Rectal smooth muscle tissue (tissue), 1 donor: ENCODE results near the gene DNAJA2.
"Not testable (repeated sequence)": the region's sequence is repeated elsewhere in the genome, so short reads cannot be mapped to it uniquely, and the experiment has no call there.

Source experiments
- H3K27ac ChIP-seq: one replicate; pipeline ENCODE4 v1.7.0; 2013; ENCODE audit warnings: low read depth, low read length, inconsistent platforms
- H3K27me3 ChIP-seq: one replicate; pipeline ENCODE4 v1.7.0; 2013; ENCODE audit warnings: low read length; ENCODE audit not compliant: control insufficient read depth, insufficient read depth
- H3K36me3 ChIP-seq: one replicate; pipeline ENCODE4 v1.7.0; 2013; ENCODE audit warnings: low read length; ENCODE audit not compliant: control insufficient read depth, insufficient read depth
- H3K4me1 ChIP-seq: one replicate; pipeline ENCODE4 v1.7.0; 2013; ENCODE audit warnings: low read length; ENCODE audit not compliant: control insufficient read depth, insufficient read depth
- H3K4me3 ChIP-seq: one replicate; pipeline ENCODE4 v1.7.0; 2013; ENCODE audit warnings: low read length
- H3K9ac ChIP-seq: one replicate; pipeline ENCODE4 v1.7.0; 2013; ENCODE audit warnings: low read length

The DNAJA2 gene

GRCh38 chr16:46944713-46945112, 28.8 kb downstream of the DNAJA2 start:
- not testable (repeated sequence) for H3K4me3 ChIP-seq, H3K4me1 ChIP-seq, H3K27me3 ChIP-seq, H3K27ac ChIP-seq, H3K9ac ChIP-seq, H3K36me3 ChIP-seq

- H3K9ac ChIP-seq: no peak overlapping the region
- H3K4me3 ChIP-seq: no peak overlapping the region
- no peak overlapping the region for H3K27ac ChIP-seq
- H3K36me3 ChIP-seq: no peaks in the 10 kb centered on the region
- H3K27me3 ChIP-seq: no peaks in the 10 kb centered on the region
- H3K4me1 ChIP-seq: no peaks in the 10 kb centered on the region
Observed at GRCh38 chr16:46937536-46937935, 35.9 kb downstream of the DNAJA2 start.

GRCh38 chr16:46932802-46933201, 40.7 kb downstream of the DNAJA2 start:
- no peak overlapping the region for H3K9ac ChIP-seq
- H3K27ac ChIP-seq: no peak overlapping the region
- no peaks in the 10 kb centered on the region for H3K36me3 ChIP-seq
- no peaks in the 10 kb centered on the region for H3K27me3 ChIP-seq
- no peaks in the 10 kb centered on the region for H3K4me1 ChIP-seq
- H3K4me3 ChIP-seq: no peak overlapping the region

GRCh38 chr16:46930861-46931260, 42.6 kb downstream of the DNAJA2 start:
- Histone ChIP-seq H3K4me3 (no peak overlapping the region), H3K36me3 (no peaks in the 10 kb centered on the region), H3K27me3 (no peaks in the 10 kb centered on the region), H3K4me1 (no peaks in the 10 kb centered on the region), H3K27ac (no peak overlapping the region), H3K9ac (no peak overlapping the region)

- Histone ChIP-seq H3K36me3 (no peaks in the 10 kb centered on the region), H3K27ac (no peak overlapping the region), H3K9ac (no peak overlapping the region)
Observed at GRCh38 chr16:46929378-46930332, 43.8 kb downstream of the DNAJA2 start.

GRCh38 chr16:46928811-46929210, 44.7 kb downstream of the DNAJA2 start:
- no peak overlapping the region for H3K4me3 ChIP-seq
- H3K27me3 ChIP-seq: no peaks in the 10 kb centered on the region
- H3K36me3 ChIP-seq: no peaks in the 10 kb centered on the region
- peaks cover 2% of the 10 kb centered on the region for H3K4me1 ChIP-seq
- no peak overlapping the region for H3K9ac ChIP-seq
- no peak overlapping the region for H3K27ac ChIP-seq

More at GRCh38 chr16:46929378-46930332, 43.8 kb downstream of the DNAJA2 start:
- no peaks in the 10 kb centered on the region for H3K4me1 ChIP-seq
- H3K27me3 ChIP-seq: no peaks in the 10 kb centered on the region
- H3K4me3 ChIP-seq: no peak overlapping the region

- H3K27ac ChIP-seq: no peak overlapping the region
- H3K36me3 ChIP-seq: no peaks in the 10 kb centered on the region
- no peak overlapping the region for H3K9ac ChIP-seq
- no peaks in the 10 kb centered on the region for H3K27me3 ChIP-seq
- H3K4me1 ChIP-seq: peaks cover 5% of the 10 kb centered on the region
- H3K4me3 ChIP-seq: no peak overlapping the region
Observed at GRCh38 chr16:46927273-46927672, 46.2 kb downstream of the DNAJA2 start.

GRCh38 chr16:46926470-46927225, 46.8 kb downstream of the DNAJA2 start:
- H3K27me3 ChIP-seq: no peaks in the 10 kb centered on the region
- H3K27ac ChIP-seq: no peak overlapping the region
- H3K36me3 ChIP-seq: no peaks in the 10 kb centered on the region
- H3K9ac ChIP-seq: no peak overlapping the region
- peaks cover 5% of the 10 kb centered on the region for H3K4me1 ChIP-seq
- no peak overlapping the region for H3K4me3 ChIP-seq

- no peaks in the 10 kb centered on the region for H3K27me3 ChIP-seq
- no peak overlapping the region for H3K27ac ChIP-seq
- no peak overlapping the region for H3K4me3 ChIP-seq
- no peak overlapping the region for H3K9ac ChIP-seq
- no peaks in the 10 kb centered on the region for H3K36me3 ChIP-seq
- H3K4me1 ChIP-seq: peaks cover 5% of the 10 kb centered on the region
Observed at GRCh38 chr16:46924402-46924801, 49.1 kb downstream of the DNAJA2 start.

GRCh38 chr16:46923513-46924295, 49.8 kb downstream of the DNAJA2 start:
- Histone ChIP-seq H3K9ac (no peak overlapping the region), H3K27me3 (no peaks in the 10 kb centered on the region), H3K36me3 (no peaks in the 10 kb centered on the region), H3K27ac (no peak overlapping the region), H3K4me1 (peaks cover 5% of the 10 kb centered on the region), H3K4me3 (no peak overlapping the region)

- Histone ChIP-seq H3K9ac (no peak overlapping the region), H3K27me3 (no peaks in the 10 kb centered on the region), H3K4me1 (peaks cover 5% of the 10 kb centered on the region), H3K27ac (no peak overlapping the region), H3K36me3 (no peaks in the 10 kb centered on the region), H3K4me3 (no peak overlapping the region)
Observed at GRCh38 chr16:46922239-46922638, 51.2 kb downstream of the DNAJA2 start.
